ENCODE data around the gene TRIM2.

The TRIM2 gene

DNA sequence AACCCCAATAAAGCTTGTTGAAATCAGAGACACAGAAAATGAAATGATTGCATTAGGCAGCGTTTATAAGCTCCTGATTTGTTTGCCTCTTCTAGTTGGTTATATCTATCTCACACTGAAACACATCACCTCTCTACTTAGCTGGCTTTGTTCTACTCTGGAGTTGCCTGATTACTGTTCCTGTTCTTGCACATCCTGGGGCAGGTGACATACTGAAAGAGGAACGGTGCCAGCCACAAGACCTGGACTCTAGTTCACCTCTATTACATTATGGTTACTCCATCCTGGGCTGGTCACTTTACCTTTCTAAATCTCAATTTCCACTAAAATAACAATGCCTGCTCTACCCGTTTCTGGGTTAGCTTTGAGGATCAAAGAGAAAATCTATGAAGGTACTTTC lies 47.9 kb downstream of the TRIM2 start:
- DNase-seq (ENCODE audit: low read depth in 1 of 2, low spot score in 1 of 2), result no peak
- TF ChIP-seq, protein P1, sequence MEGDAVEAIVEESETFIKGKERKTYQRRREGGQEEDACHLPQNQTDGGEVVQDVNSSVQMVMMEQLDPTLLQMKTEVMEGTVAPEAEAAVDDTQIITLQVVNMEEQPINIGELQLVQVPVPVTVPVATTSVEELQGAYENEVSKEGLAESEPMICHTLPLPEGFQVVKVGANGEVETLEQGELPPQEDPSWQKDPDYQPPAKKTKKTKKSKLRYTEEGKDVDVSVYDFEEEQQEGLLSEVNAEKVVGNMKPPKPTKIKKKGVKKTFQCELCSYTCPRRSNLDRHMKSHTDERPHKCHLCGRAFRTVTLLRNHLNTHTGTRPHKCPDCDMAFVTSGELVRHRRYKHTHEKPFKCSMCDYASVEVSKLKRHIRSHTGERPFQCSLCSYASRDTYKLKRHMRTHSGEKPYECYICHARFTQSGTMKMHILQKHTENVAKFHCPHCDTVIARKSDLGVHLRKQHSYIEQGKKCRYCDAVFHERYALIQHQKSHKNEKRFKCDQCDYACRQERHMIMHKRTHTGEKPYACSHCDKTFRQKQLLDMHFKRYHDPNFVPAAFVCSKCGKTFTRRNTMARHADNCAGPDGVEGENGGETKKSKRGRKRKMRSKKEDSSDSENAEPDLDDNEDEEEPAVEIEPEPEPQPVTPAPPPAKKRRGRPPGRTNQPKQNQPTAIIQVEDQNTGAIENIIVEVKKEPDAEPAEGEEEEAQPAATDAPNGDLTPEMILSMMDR (IDR thresholded peaks at IDR 0.05; ENCODE audit: insufficient read depth, low read length), result no peak
- no peak for TF ChIP-seq POLR2AphosphoS5 (IDR thresholded peaks at IDR 0.05; ENCODE audit: low read depth)
- TF ChIP-seq, protein P2, sequence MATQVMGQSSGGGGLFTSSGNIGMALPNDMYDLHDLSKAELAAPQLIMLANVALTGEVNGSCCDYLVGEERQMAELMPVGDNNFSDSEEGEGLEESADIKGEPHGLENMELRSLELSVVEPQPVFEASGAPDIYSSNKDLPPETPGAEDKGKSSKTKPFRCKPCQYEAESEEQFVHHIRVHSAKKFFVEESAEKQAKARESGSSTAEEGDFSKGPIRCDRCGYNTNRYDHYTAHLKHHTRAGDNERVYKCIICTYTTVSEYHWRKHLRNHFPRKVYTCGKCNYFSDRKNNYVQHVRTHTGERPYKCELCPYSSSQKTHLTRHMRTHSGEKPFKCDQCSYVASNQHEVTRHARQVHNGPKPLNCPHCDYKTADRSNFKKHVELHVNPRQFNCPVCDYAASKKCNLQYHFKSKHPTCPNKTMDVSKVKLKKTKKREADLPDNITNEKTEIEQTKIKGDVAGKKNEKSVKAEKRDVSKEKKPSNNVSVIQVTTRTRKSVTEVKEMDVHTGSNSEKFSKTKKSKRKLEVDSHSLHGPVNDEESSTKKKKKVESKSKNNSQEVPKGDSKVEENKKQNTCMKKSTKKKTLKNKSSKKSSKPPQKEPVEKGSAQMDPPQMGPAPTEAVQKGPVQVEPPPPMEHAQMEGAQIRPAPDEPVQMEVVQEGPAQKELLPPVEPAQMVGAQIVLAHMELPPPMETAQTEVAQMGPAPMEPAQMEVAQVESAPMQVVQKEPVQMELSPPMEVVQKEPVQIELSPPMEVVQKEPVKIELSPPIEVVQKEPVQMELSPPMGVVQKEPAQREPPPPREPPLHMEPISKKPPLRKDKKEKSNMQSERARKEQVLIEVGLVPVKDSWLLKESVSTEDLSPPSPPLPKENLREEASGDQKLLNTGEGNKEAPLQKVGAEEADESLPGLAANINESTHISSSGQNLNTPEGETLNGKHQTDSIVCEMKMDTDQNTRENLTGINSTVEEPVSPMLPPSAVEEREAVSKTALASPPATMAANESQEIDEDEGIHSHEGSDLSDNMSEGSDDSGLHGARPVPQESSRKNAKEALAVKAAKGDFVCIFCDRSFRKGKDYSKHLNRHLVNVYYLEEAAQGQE (IDR thresholded peaks at IDR 0.05; ENCODE audit: insufficient replicate concordance, low read depth), result no peak
- TF ChIP-seq GABPA (IDR thresholded peaks at IDR 0.05; ENCODE audit: low read depth), result no peak
- no peak for TF ChIP-seq SPI1 (IDR thresholded peaks at IDR 0.05; ENCODE audit: borderline replicate concordance, low read depth)

GRCh38 chr4:153255233-153255632 lies 51.0 kb downstream of the TRIM2 start:
- H3K27me3 ChIP-seq (ENCODE audit: insufficient read depth, poor library complexity, severe bottlenecking), result peaks cover 15% of the 10 kb centered on the region
- H3K27ac ChIP-seq (replicated peaks), result no peak overlapping the region
- TF ChIP-seq, protein P1 (IDR thresholded peaks at IDR 0.05; ENCODE audit: insufficient read depth, low read length), result no peak
- TF ChIP-seq, protein P2 (IDR thresholded peaks at IDR 0.05; ENCODE audit: insufficient replicate concordance, low read depth), result no peak
- TF ChIP-seq POLR2AphosphoS5 (IDR thresholded peaks at IDR 0.05; ENCODE audit: low read depth) (no peak), GABPA (IDR thresholded peaks at IDR 0.05; ENCODE audit: low read depth) (no peak), SPI1 (IDR thresholded peaks at IDR 0.05; ENCODE audit: borderline replicate concordance, low read depth) (no peak)
- no peak for DNase-seq (ENCODE audit: low read depth in 1 of 2, low spot score in 1 of 2)
- no peak overlapping the region for H3K4me3 ChIP-seq (replicated peaks; ENCODE audit: insufficient read depth, low read length)

More for the DNA sequence above, 47.9 kb downstream of the TRIM2 start:
- H3K27me3 ChIP-seq (ENCODE audit: insufficient read depth, poor library complexity, severe bottlenecking), result peaks cover 10% of the 10 kb centered on the region
- no peak overlapping the region for H3K4me3 ChIP-seq (replicated peaks; ENCODE audit: insufficient read depth, low read length)
- no peak overlapping the region for H3K27ac ChIP-seq (replicated peaks)

DNA sequence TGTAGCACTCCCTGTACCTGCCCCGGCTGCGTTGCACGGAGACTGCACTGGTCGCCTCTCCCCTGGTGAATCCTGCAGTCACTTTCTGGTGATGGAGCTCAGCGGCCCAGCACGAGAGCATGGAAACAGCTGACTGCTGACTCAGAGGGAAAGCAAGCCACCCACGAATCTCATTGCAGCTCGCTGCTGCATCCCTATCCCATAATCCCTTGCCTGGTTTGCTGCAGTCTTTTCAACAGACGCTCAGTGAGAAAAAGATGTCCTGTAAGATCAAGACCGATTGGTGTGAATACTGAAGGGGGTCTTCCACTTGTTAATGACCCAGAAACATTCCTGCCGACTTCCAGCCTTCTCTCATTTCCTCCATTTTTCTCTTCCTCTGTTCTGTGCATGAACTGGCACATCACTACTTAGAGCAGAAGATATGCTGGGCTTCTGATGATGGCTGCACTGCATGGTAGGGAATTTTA lies 52.9 kb downstream of the TRIM2 start:
- Histone ChIP-seq H3K27me3 (ENCODE audit: insufficient read depth, poor library complexity, severe bottlenecking) (peaks cover 15% of the 10 kb centered on the region), H3K4me3 (replicated peaks; ENCODE audit: insufficient read depth, low read length) (no peak overlapping the region), H3K27ac (replicated peaks) (no peak overlapping the region)
- no peak for TF ChIP-seq GABPA (IDR thresholded peaks at IDR 0.05; ENCODE audit: low read depth)
- no peak for TF ChIP-seq SPI1 (IDR thresholded peaks at IDR 0.05; ENCODE audit: borderline replicate concordance, low read depth)
- TF ChIP-seq POLR2AphosphoS5 (IDR thresholded peaks at IDR 0.05; ENCODE audit: low read depth), result no peak
- TF ChIP-seq, protein P1 (IDR thresholded peaks at IDR 0.05; ENCODE audit: insufficient read depth, low read length), result no peak
- TF ChIP-seq, protein P2 (IDR thresholded peaks at IDR 0.05; ENCODE audit: insufficient replicate concordance, low read depth), result no peak
- DNase-seq (ENCODE audit: low read depth in 1 of 2, low spot score in 1 of 2), result no peak

All from HL-60 (cell line).